Effector CD4-positive, alpha-beta T cell (primary cell): Measurements from ENCODE around the gene FHAD1.

Experiments used
- DNase-seq: peaks from one replicate; pipeline ENCODE4 v3.0.0-alpha.2; 2020

Gene FHAD1

GRCh38 chr1:15405106-15405850 lies 158.3 kb downstream of the FHAD1 start:
- no peak for DNase-seq

GRCh38 chr1:15406614-15407559 lies 159.9 kb downstream of the FHAD1 start:
- DNase-seq = no peak

- DNase-seq = no peak
These were observed 160.6 kb downstream of the FHAD1 start for GRCh38 chr1:15407580-15407979.

- DNase-seq = no peak
These were observed 161.9 kb downstream of the FHAD1 start for GRCh38 chr1:15408890-15409387.

GRCh38 chr1:15409388-15410222 lies 162.6 kb downstream of the FHAD1 start, which contains the start of gene EFHD2:
EFHD2 (plus strand) TSS chr1:15409888; CDS start chr1:15409972, 84 bp downstream.
- DNase-seq = peak; percentile 91

GRCh38 chr1:15410223-15410883 lies 163.3 kb downstream of the FHAD1 start:
- no peak for DNase-seq

- no peak for DNase-seq
These were observed 163.8 kb downstream of the FHAD1 start for GRCh38 chr1:15410884-15411245.

- peak; percentile 32 for DNase-seq
These were observed 164.6 kb downstream of the FHAD1 start for GRCh38 chr1:15411593-15412137.

- peak; percentile 44 for DNase-seq
These were observed 165.3 kb downstream of the FHAD1 start for GRCh38 chr1:15412175-15412800.

- DNase-seq = no peak
These were observed 165.8 kb downstream of the FHAD1 start for GRCh38 chr1:15412843-15413242.

GRCh38 chr1:15413563-15414444 lies 166.8 kb downstream of the FHAD1 start:
- no peak for DNase-seq

- DNase-seq = no peak
These were observed 167.5 kb downstream of the FHAD1 start for GRCh38 chr1:15414445-15414983.

- DNase-seq = peak; percentile 69
These were observed 170.3 kb downstream of the FHAD1 start for GRCh38 chr1:15417059-15417934.

GRCh38 chr1:15418806-15419515 lies 171.9 kb downstream of the FHAD1 start:
- DNase-seq = no peak

GRCh38 chr1:15420853-15421465 lies 173.9 kb downstream of the FHAD1 start:
- no peak for DNase-seq

GRCh38 chr1:15422871-15423270 lies 175.8 kb downstream of the FHAD1 start:
- no peak for DNase-seq

- no peak for DNase-seq
These were observed 176.5 kb downstream of the FHAD1 start for GRCh38 chr1:15423355-15424077.
